ENCODE data around the gene U2AF2.

The U2AF2 gene

GRCh38 chr19:55656988-55657747 lies 2.3 kb downstream of the U2AF2 start:
- DNase-seq (ENCODE audit: low spot score) = no peak
- no peak for TF ChIP-seq CTCF (conservative IDR thresholded peaks at IDR 0.05; ENCODE audit: low read depth)
- H3K27ac ChIP-seq = peak overlapping the region; percentile 48
- POLR2A ChIA-PET (ENCODE audit: low non-redundant PET) = interaction anchor here (0.6 kb wide), 1 partner anchor 419 kb away, joined by 3 read pairs; no protein-coding TSS in a partner anchor
- CTCF ChIA-PET = interaction anchor here (0.6 to 2.5 kb wide), 2 partner anchors 11 to 14 kb away, joined by 3 to 7 read pairs; no protein-coding TSS in a partner anchor

DNA sequence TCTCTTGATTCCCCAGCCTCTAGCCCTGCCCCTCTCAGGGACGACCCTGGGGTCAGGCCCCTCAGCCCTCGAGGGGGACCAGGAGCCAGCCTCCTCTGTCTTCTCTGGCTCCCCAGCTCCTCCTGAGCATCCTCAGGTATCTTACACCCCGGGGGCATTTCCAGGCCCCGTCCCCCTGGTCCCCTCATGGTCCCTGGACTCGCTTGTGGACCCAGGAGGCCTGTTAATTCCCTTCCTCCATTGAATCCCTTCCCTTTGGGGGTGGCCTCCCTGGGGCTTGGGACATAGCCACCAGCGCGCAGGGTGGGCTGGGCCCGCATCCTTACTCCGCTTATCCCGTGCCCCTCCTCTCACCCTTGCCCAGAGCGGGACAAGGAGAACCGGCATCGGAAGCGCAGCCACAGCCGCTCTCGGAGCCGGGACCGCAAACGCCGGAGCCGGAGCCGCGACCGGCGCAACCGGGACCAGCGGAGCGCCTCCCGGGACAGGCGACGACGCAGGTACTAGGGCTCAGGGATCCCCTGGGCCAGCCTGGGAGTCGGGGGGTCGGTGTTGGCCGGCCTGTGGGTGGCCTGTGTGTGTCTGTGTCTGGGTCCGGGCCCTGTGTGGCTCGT lies 4.1 kb downstream of the U2AF2 start:
- no peak for TF ChIP-seq CTCF (conservative IDR thresholded peaks at IDR 0.05; ENCODE audit: low read depth)
- CTCF ChIA-PET = no interaction called here

DNA sequence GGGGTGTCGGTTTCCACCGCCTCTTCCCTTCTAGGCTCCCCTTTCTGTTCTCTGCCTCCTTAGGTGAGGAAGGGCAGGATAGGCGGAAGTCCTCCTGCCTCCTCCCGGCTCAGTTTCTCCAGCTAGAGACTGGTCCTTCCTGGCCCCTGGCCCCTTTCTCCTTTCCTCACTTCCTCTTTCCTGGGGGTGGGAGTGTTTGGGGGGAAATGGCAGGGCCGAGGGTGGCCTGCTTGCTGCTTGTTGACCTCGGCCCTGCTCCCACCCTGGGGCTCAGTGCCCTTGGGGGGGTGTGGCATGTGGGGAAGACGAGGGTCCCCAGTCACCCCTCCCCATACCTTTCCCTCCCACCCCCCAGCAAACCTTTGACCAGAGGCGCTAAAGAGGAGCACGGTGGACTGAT lies 5.0 kb downstream of the U2AF2 start:
- ChIA-PET CTCF (no interaction called here), POLR2A (ENCODE audit: low non-redundant PET) (no interaction called here)
- peak overlapping the region; percentile 22 for H3K27ac ChIP-seq
- no peak for DNase-seq (ENCODE audit: low spot score)
- TF ChIP-seq CTCF (conservative IDR thresholded peaks at IDR 0.05; ENCODE audit: low read depth) = no peak

More for the DNA sequence above, 4.1 kb downstream of the U2AF2 start:
- DNase-seq (ENCODE audit: low spot score) = no peak
- POLR2A ChIA-PET (ENCODE audit: low non-redundant PET) = no interaction called here
- H3K27ac ChIP-seq = peak overlapping the region; percentile 22

GRCh38 chr19:55660404-55660803 lies 5.6 kb downstream of the U2AF2 start:
- no peak for TF ChIP-seq CTCF (conservative IDR thresholded peaks at IDR 0.05; ENCODE audit: low read depth)
- ChIA-PET CTCF (no interaction called here), POLR2A (ENCODE audit: low non-redundant PET) (no interaction called here)
- peak overlapping the region; percentile 28 for H3K27ac ChIP-seq
- DNase-seq (ENCODE audit: low spot score) = no peak

- TF ChIP-seq CTCF (conservative IDR thresholded peaks at IDR 0.05; ENCODE audit: low read depth) = no peak
- ChIA-PET CTCF (no interaction called here), POLR2A (ENCODE audit: low non-redundant PET) (no interaction called here)
- H3K27ac ChIP-seq = peak overlapping the region; percentile 28
- DNase-seq (ENCODE audit: low spot score) = no peak
Measured at GRCh38 chr19:55660991-55661390, 6.2 kb downstream of the U2AF2 start.

- ChIA-PET CTCF (no interaction called here), POLR2A (ENCODE audit: low non-redundant PET) (no interaction called here)
- DNase-seq (ENCODE audit: low spot score) = no peak
- no peak for TF ChIP-seq CTCF (conservative IDR thresholded peaks at IDR 0.05; ENCODE audit: low read depth)
- H3K27ac ChIP-seq = peak overlapping the region; percentile 28
Measured at GRCh38 chr19:55661826-55662225, 7.0 kb downstream of the U2AF2 start.

Data from RWPE1 (cell line).